HG03571 (cell line): Measurements from ENCODE around the gene USP34.
A peak's percentile ranks its signal among the peaks of the same experiment; 100 is the strongest.
"Not testable (repeated sequence)": the region's sequence is repeated elsewhere in the genome, so short reads cannot be mapped to it uniquely, and the experiment has no call there.

Source experiments
- ATAC-seq: cut with Tn5 transposase; IDR thresholded peaks from one replicate; pipeline ENCODE4 v1.9.1; 2021; ENCODE audit not compliant: unreplicated experiment

Gene USP34, protein sequence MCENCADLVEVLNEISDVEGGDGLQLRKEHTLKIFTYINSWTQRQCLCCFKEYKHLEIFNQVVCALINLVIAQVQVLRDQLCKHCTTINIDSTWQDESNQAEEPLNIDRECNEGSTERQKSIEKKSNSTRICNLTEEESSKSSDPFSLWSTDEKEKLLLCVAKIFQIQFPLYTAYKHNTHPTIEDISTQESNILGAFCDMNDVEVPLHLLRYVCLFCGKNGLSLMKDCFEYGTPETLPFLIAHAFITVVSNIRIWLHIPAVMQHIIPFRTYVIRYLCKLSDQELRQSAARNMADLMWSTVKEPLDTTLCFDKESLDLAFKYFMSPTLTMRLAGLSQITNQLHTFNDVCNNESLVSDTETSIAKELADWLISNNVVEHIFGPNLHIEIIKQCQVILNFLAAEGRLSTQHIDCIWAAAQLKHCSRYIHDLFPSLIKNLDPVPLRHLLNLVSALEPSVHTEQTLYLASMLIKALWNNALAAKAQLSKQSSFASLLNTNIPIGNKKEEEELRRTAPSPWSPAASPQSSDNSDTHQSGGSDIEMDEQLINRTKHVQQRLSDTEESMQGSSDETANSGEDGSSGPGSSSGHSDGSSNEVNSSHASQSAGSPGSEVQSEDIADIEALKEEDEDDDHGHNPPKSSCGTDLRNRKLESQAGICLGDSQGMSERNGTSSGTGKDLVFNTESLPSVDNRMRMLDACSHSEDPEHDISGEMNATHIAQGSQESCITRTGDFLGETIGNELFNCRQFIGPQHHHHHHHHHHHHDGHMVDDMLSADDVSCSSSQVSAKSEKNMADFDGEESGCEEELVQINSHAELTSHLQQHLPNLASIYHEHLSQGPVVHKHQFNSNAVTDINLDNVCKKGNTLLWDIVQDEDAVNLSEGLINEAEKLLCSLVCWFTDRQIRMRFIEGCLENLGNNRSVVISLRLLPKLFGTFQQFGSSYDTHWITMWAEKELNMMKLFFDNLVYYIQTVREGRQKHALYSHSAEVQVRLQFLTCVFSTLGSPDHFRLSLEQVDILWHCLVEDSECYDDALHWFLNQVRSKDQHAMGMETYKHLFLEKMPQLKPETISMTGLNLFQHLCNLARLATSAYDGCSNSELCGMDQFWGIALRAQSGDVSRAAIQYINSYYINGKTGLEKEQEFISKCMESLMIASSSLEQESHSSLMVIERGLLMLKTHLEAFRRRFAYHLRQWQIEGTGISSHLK (N-terminal part only)

DNA sequence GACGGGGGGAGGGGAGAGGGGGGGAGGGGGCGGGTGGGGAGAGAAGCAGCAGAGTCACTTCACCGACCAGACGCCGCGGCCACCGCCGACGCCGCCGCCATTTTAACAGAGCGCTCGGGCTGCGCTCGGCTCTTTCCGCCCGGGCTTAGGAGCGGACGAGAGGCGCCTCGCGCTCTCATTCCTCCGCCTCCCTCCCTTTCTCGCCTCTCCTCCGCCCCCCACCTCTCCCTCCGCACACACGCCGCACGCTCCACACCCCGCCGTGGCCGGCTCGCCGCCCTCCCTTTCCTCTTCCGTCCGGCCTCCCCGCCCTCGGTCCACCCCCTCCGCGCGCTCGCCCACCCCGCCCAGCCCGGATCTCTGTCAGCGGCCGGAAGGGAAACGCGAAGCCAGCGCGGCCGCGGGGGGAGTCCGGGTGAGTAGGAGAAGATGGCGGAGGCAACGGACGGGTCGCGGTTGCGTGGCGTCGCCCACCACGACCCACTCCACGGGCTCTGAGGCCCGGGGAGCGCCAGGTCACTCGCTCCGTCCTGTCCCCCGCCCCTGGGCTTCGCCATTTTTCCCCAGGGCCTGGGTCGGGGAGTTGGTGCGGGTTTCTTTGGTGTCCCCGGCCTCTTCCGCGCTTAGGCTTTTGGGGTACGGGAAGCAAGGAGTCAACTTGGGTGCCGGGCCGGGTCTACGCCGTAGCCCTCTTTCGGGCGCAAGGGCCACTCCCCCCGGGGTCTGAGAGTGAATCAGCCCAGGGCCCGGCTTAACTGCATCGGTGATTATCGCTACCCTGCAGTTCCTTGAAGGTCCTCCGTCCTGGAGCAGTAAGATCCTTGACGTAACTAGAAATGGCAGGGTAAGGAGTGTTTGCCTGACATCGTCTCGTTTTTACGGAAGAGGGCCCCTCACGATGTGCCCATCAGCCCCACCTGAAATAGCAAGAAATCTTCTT lies at the start of gene USP34:
USP34 (minus strand) TSS at position 123 of the 940 bp plus-strand sequence. CDS start 395 bp downstream, outside the sequence.
- ATAC-seq = peak; percentile 71

DNA sequence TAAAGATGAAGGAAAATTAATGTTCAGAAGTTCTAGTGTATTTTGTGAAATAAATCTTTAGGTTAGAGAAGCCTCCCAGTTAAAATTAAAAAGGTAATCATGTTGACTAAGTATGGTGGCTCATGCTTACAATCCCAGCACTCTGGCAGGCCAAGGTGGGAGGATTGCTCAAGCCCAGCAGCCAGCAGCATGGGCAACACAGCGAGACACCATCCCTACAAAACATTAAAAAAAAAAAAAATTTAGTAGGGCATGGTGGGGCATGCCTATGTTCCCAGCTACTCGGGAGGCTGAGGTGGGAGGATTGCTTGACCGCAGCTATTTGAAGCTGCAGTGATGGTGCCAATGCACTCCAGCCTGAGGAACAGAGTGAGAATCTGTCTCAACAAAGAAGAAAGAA lies 49.4 kb upstream of the USP34 start:
- ATAC-seq = no peak

DNA sequence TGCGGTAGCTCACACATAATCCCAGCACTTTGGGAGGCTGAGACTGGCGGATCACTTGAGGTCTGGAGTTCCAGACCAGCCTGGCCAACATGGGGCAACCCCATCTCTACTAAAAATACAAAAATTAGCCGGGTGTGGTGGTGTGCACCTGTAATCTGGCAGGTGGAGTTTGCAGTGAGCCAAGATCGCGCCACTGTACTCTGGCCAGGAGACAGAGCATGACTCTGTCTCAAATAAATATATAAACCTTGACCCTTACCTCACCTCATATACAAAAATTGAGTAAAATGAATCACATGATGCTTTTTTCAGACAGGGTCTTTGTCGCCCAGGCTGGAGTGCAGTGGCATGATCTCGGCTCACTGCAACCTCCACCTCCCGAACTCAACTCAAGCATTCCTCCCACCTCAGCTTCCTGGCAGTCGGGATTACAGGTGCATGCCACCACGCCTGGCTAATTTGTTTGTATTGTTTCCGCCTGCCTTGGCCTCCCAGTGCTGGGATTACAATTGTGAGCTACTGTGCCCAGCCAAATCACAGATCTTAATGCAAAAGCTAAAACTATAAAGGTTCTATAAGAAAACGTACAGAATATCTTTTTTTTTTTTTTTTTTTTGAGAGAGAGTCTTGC lies 42.0 kb upstream of the USP34 start:
- ATAC-seq = no peak

DNA sequence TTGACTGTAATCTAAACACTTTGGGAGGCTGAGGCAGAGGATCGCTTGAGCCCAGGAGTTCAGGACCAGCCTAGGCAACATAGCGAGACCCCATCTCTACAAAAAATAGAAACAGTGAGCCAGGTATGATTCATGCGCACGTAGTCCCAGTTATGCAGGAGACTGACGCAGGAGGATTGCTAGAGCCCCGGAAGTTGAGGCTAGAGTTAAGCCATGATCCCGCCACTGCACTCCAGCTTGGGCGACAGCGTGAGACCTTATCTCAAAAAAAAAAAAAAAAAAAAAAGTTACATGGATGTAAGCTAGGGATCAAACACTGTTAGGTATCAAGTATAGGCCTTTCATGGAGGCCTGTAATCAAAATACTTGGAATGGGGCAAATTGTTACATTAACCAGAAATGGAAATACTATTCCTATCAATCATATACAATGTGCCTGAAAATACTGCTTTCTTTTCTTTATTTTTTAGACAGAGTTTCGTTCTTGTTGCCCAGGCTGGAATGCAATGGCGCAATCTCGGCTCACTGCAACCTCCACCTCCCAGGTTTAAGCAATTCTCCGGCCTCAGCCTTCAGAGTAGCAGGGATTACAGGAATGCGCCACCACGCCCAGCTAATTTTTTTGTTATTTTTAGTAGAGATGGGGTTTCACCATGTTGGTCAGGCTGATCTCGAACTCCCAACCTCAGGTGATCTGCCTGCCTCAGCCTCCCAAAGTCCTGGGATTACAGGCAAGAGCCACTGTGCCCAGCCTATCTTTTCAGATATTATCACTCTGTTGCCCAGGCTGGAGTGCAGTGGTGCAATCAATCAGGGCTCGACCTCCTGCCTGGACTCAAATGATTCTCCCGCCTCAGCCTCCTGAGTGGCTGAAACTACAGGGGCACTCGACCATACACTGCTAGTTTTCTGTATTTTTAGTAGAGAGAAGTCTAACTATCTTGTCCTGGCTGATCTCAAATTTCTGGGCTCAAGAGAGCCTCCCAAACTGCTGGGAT lies 40.1 kb upstream of the USP34 start:
- no peak for ATAC-seq

DNA sequence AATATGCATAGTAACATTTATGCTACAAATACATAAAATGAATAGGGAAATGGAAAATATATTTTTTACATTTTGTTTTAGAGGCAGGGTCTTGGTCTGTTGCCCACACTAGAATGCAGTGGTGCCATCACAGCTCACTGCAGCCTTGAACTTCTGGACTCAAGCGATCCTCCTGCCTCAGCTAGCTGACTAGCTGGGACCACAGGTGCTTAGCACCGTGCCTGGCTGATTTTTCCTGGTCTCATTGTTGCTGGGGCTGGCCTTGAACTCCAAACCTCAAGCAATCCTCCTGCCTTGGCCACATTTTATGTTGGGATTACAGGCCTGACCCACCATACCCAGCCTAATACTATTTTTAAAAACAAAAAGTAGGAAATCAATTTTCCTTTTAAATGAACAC lies 34.1 kb upstream of the USP34 start:
- no peak for ATAC-seq

DNA sequence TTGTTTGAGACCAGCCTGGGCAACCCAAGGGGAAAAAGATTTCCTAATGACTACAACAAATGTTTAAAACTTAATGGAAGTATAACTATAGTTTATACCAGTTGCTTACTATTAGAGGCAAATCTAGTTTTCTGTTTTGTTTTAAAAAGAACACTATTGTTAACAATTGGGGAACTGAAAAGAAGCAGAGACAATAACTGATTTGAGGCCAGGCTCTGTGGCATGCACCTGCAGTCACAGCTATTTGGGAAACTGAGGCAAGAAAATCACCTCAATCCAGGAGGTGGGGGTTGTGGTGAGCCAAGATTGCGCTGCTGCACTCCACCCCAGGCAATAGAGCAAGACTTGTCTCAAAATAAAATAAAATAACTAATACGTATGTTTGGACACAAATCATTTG lies 28.2 kb upstream of the USP34 start:
- no peak for ATAC-seq

DNA sequence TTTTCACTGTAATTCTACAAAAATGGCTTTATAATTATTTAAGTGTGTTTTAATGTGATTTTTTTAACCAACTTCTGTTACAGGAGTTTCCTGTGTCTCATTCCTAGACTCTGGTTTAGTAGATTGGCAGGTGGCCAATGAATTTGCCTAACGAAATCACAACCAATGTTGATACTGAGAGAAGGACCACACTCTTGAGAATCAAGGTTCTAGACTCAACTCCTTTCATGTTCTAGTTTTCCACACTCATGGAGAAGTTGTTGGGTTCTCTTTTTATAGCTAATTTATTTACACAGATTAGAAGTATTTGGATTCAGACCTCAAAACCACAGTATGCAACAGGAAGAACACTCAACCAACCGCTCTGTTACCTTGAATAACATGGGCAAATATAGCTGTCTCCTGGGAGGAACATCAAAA lies 22.6 kb upstream of the USP34 start:
- ATAC-seq = no peak

DNA sequence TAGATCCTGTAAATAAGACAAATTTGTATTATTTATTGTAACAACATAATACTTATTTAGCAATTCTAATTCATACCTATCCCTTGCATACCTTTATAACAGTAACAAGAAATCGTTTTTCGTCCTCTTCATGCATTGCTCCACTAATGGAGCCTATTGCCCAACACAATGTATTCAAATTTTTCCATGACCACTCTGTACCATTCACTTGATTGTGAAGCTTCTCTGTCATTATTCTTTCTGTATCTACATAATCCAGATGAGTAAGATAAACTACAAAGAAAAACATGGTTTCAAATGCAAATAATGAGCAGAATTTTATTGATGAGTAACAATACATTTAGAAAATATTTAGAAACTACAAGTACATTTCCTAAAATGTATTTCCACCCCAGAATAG lies 21.6 kb upstream of the USP34 start:
- no peak for ATAC-seq

DNA sequence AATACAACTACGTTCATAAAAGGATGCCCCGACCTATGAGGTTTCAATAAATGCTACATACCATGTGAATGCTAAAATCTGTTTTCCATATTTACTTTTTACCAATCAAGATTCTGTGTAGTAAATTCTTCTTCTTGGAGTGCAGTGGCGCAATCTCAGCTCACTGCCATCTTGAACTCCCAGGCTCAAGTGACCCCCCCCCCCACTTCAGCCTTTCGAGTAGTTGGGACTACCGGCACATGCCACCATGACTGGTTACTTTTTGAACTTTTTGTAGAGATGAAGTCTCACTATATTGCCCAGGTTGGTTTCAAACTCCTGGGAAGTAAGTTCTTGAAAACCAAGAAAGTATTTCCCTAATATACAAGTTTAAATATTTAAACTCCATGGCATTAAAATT lies 14.4 kb upstream of the USP34 start:
- no peak for ATAC-seq

DNA sequence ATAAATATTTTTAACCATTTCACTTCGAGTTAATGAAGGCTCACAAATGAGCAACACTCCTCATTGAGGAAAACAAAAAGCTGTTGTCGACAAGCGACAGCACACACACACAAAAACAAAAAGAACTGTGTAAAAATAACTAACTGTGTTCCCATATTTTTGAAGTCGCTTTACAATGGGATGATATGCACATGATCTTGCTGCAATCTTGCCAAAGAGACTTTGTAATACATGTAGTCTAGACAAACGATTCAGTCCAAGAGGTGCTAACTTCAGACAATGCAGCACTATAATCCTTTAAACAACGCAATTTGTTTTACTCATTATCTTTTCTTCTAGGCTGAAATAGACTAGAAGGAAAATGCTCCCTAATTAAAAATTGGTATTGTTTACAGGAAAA lies 7.2 kb upstream of the USP34 start:
- no peak for ATAC-seq

DNA sequence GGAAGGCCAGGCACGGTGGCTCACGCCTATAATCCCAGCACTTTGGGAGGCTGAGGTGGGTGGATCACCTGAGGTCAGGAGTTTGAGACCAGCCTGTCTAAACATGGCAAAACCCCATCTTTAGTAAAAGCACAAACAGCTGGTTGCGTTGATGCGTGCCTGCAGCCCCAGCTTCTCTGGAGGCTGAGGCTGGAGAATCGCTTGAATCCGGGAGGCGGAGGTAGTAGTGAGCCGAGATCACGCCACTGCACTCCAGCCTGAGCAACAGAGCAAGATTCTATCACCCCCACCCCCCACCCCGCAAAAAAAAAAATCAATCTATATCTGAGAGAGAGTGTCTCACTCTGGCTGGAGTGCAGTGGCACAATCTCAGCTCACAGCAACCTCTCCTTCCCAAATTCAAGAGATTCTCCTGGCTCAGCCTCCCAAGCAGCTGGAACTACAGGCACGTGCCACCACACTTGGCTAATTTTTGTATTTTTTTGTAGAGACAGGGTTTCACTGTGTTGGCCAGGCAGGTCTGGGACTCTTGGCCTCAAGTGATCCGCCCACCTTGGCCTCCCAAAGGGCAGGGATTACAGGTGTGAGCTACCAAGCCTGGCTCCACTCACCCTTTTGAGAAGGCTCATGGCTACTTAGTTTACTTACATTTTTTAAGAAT lies 6.2 kb upstream of the USP34 start:
- not testable (repeated sequence) for ATAC-seq

DNA sequence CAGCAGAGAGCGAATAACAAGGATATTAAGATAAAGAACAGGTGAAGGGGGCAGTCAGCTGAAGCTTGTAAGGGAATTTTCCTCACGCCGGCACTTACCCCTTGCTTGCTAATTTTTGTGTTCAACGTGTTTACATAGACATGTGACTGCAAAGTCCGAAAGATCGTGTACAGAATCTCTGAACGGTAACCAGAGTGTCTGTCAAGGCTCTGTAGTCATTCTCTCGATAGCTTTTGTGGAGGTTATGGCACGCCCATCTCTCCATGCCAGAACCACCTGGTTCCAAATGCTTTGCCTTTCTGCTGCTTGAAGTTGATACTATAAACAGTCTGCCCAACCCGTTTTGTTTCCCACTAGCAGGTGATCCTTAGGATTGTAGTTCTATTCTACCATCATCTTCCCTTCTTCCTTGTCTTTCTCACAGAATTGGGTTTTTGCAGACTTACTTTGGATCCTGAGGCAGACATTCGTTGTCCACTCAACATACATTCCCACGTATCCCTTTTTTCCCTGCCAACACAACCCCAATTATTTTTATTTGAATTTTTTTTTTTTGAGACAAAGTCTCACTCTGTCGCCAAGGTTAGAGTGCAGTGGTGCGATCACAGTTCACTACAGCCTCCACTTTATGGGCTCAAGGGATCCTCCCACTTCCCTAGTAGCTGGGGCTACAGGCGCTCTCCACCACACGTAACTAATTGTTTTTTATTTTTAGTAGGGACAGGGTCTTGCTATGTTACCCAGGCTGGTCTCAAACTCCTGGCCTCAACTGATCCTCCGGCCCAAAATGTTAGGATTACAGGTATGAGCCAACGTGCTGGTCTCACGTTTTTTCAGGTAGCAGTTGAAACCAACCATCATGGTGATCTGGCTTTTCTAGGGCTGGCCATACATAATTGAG lies 1.3 kb upstream of the USP34 start:
- no peak for ATAC-seq

DNA sequence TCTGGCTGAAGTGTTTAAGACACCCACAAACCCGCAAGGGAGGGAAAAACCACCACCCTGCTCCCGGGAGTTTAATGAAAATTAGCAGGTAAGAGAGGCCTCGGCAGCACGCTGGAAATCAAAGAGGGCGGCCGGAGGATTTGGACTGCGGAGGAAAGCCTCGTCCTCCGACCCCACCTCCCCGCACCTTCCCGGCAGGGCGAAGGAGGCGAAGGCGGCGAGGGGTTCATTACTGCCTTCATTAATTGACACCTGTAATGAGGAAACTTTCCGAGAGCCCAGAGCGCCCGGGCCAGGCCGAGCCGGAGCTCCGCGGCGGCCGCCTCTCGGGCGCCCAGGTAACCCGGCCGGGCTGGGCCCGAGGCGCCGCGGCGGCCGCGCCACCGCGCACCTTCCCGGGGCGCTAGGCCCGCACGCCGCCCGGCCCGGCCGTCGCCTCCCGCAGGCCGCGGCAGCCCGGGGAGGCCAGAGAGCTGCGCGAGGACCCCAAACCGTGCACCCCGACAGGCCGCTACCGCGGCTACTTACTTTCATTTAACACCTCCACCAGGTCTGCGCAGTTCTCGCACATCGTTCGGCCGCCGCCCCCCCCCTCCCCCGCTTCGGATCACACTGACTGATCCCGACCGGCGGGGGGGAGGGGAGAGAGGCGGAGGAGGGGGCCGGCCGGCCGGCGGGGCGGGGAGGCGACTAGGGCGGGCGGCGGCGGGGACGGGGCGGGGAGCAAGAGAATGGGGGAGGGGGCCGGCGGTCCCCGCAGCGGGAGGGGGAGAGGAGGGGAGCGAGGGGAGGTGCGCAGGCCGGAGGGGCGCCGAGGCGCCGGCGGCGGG lies 550 bp downstream of the USP34 start:
- peak; percentile 27 for ATAC-seq

DNA sequence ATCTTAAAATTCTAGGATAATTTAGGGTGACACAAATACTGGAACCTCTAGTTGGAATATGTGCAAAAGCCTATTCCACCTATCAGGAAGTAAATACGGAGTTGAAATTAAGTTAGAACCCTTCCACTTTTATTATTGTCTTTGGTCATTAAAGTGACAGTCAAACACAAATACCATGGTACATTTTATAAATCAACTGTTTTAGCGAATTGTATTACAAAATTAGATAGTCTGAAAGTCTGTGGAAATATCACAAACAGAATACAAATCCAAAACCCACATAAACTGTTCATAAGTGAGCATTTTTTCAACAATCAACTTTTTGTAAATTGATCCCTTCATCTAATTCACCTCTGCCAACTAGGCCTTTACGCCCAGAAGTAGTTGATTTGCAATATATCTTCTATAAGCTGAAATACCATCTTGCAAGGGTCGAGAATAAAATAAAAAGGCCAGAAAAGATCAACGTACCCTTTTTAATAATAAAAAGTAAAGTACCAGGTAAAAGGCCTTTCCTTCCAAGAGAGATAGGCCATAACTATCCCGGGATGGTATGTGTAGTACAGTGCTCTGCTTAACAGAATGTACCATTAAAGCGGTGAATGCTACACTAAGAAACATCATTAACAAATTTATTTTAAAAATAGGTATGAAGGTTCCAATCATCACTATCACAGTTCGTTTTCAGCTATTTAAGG lies 1.3 kb downstream of the USP34 start:
- no peak for ATAC-seq

DNA sequence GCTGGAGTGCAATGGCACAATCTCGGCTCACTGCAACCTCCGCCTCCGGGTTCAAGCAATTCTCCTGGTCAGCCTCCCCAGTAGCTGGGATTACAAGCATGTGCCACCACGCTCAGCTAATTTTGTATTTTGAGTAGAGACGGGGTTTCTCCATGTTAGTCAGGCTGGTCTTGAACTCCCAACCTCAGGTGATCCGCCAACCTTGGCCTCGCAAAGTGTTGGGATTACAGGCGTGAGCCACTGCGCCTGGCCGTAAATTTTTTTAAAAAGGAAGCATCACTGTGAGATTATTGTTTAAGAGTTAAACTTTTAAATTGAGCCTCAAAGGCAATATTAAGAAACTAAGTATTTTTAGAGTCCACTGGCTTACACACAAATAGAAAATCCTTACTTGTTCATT lies 2.7 kb downstream of the USP34 start:
- not testable (repeated sequence) for ATAC-seq

DNA sequence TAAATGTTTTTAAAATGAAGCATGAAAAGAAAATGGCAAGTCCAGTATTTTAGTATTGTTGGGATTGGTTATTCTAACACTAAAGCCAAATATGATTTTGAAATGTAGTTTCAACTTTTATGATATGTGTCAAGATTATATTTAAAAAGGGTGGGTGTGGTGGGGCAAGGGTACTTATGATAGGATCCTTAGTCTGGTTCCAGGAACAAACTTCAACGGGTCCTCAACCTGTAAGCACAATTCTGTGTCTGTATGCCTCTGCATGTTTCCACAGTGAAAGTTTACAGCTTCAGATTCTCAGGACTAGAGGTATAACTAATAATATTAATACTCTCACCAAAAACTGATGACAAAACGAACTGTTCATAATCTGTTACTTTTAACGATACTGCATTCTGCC lies 5.8 kb downstream of the USP34 start:
- ATAC-seq = no peak
